NCI-H2227 (cell line): ENCODE measurements around the gene SMIM35.
A peak's percentile ranks its signal among the peaks of the same experiment; 100 is the strongest.
"Not testable (repeated sequence)": the region's sequence is repeated elsewhere in the genome, so short reads cannot be mapped to it uniquely, and the experiment has no call there.

Source experiments
- DNase-seq: peaks from one replicate; lab custom pipeline; 2025; ENCODE audit not compliant: unreplicated experiment; lab: John Stamatoyannopoulos, UW

Gene SMIM35

DNA sequence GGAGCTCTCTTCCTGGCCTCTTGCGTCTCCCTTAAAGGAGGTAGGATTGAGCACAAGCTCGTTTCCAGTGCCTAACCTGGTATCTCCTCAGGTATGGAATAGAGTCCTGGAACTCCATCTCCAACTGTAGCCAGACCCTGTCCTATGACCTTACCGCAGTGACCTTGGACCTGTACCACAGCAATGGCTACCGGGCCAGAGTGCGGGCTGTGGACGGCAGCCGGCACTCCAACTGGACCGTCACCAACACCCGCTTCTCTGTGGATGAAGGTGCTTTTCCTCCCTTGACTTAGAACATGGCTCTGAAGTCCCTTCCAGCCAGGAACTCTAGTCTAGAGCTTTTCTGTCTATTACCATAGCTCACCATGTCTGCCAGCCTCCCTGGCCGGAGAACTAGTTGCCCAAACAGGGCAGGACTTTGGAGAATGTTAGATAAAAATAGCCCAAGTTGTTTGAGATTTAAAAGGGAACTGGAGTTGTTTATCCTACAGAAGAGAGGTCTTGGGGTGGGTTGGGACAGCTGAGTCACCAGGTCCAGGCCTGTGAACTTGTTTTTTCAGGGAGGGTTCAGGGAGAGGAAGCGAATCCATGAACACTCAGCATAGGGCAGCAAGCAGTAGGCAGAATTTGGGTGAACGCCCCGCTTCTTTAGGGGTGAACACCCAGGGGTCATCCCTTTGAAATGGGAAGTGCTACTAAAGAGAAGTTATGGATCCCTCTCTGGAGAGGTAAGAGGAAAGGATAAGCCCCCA lies 97.2 kb downstream of the SMIM35 start:
- no peak for DNase-seq

DNA sequence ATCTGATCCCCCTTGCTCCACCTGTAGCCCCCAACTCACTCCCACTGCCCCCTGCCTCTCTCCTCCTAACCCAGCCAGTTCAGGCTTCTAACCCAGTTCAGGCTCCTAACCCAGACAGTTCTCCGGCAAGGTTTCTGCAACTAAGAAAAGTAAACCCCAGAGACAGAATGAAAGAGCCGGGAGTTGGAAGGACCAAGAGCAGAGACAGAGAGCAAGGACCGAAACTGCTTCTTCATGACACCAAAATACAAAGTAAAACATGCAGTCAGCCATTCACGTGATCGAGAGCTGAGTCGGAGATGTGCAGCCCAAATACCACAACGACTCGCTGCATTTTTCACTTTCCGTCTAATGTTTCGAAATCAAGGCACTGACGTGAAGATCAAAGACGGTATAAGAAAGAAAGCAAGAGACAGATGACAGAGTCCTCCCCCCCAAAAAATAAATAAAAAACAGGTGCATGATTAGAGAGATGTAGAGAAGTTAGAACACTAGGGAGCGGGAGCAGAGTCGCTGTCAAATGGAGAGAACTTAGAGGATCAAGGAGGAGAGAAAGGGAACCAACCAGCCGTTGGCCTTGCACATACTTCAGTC lies 99.7 kb downstream of the SMIM35 start:
- peak; percentile 4 for DNase-seq

- peak; percentile 85 for DNase-seq
Measured at GRCh38 chr11:117985953-117986887, 100.5 kb downstream of the SMIM35 start, which contains the start of gene IL10RA. TSS of gene IL10RA (plus strand) at chr11:117986394. CDS start at chr11:117986468, 74 bp downstream.

- no peak for DNase-seq
Measured at GRCh38 chr11:117984476-117984875, 102.3 kb downstream of the SMIM35 start.

- DNase-seq: no peak
Measured at GRCh38 chr11:117983163-117983475, 103.6 kb downstream of the SMIM35 start.

GRCh38 chr11:117980720-117981119 lies 106.0 kb downstream of the SMIM35 start:
- no peak for DNase-seq

GRCh38 chr11:117980280-117980679 lies 106.5 kb downstream of the SMIM35 start:
- no peak for DNase-seq

DNA sequence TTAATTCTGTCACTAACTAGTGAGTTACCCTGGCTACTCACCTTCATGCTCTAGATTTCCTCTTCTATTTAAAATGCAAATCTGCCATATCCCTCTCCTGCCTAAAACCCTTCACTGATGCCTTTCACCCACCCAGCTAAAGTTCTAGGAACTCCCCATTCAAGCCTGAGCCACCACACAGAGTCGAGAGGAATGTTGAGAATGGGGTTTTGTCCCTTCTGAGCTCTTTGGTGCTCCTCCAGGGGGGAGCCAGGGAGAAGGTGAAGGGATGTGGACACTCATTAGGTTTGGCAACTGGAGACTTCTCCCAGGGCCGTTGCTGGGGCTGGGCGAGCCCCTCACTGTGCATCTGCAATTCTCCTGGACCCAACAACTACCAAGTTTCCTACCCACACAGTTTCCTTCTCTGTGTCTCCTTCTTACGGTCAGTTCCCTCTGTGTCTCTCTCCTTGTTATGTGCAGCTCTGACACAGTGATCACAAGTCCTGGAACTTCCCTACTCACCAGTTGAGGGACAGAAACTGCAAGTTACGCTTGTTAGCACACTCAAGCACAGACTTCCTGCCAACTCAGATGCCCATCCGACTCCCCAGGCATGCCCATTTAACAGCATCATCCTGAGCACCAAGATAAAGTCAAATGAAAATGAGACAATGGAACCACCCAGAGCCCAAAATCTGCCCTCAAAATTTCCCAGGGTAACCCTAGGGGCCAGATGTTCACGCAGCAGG lies 107.1 kb downstream of the SMIM35 start:
- no peak for DNase-seq

- no peak for DNase-seq
Measured at GRCh38 chr11:117978991-117979390, 107.8 kb downstream of the SMIM35 start.

- not testable (repeated sequence) for DNase-seq
Measured at GRCh38 chr11:117978291-117978910, 108.4 kb downstream of the SMIM35 start.

- DNase-seq: not testable (repeated sequence)
Measured at GRCh38 chr11:117977612-117978264, 109.0 kb downstream of the SMIM35 start.

DNA sequence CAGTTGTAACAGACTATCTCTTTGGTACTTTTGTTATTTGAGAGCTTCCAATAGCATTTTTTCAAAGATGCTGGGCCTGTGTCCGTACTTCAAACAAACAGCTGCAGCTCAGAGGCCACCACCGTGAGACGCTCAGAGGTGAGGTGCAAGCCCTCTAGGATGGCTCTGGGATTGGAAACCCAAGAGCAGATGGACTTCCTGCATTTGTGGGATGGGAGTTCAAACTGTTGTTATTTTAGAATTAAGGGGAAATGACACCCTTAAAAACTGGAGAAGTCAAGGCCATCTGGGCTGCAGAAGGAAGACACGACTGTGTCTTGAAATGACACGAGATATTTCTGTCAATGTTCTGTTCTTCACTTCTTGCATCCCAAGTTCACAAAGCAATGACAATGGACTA lies 109.7 kb downstream of the SMIM35 start:
- no peak for DNase-seq

GRCh38 chr11:117976445-117976844 lies 110.3 kb downstream of the SMIM35 start:
- DNase-seq: no peak

GRCh38 chr11:117973503-117973860 lies 113.3 kb downstream of the SMIM35 start:
- DNase-seq: no peak

DNA sequence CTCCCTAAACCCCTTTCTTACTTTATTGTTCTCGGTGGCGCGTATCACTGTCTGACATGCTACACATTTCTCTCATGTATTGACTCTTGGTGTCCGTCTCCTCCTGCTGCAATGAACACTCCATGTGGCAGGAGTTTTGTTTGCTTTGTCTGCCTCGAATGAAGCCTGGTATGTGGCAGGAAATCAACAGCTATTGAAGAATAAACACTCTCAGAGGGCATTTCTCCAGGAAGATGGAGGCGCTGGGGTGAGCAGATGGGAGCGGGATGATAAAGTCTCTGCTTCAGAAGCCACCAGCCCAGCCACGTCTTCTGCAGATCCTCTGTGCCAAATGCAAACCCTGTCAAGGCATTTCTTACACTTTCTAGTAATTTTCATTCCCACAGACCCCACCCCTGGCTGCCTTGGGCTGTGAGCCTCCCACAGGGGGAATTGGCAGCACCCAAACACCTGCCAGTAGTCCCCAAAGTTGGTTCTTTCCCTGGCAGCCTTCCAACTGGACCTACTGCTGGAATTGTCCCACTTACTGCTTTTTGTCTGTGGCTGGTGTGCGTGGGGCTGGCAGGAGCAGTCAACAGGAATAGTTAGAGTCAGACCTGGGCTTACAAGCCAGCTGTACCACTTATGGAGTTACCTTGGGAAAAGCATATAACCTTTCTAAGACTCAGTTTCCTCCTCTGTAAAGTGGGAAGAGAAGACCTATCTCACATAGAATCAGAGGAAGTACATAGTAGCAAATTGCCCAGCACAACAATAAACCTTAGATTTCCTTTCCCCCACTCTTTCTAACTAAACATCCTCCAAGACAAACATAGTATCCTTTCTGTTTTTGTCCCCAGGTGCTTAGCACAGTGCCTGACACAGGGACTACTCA lies 113.9 kb downstream of the SMIM35 start:
- no peak for DNase-seq

GRCh38 chr11:117972044-117972443 lies 114.7 kb downstream of the SMIM35 start:
- no peak for DNase-seq

- DNase-seq: no peak
Measured at GRCh38 chr11:117970400-117971024, 116.3 kb downstream of the SMIM35 start.

DNA sequence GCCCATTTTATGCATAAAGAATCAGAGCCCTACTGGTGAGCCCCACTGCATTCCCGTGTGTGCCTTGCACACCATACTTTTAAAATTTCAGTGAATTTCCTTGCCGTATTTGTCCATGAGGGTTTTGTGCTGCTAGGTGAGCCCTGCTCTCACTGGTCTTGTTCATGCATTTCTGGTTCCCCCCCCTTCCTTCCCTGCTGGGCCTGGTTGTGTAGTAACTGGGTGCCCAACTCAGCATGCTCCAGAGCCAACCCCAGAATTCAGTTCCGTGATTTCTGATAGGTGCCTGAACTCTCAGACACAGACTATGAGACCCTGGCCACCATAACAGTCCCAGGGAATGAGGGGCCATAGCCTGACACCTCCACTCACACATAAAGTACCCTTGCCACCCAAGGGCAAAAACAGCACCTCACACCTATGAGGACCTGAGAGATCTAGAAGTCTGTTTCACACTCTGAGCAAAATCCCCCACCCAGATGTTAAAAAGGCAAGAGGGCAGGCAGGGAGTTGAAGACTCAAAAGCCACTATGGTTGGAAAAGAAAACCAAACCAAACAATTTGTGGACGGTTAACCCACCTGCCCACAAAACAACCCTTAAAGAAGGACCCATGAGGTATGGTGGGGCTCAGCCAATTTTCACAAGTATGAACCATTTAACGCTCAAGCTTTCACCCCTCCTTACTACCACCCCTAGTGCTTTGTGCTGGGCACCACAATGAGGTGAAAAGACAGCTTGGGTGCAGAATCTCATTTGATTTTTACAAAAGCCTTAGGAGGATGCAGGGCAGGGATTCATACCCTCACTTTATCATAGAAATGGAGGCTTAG lies 117.4 kb downstream of the SMIM35 start:
- no peak for DNase-seq
